ENCODE measurements around the gene BAX. TPM values are rescaled to one million over a fixed set of nuclear protein-coding genes. Genes with fewer than 3 reads are reported as not detected.

Gene BAX
- total and polyA plus RNA-seq, 8 donors: 20.3 to 48.1 (median 30.7) TPM

- Histone ChIP-seq H3K27me3 (no peaks in the 10 kb centered on the region), H3K36me3 (no peaks in the 10 kb centered on the region), H3K27ac (peak overlapping the region; percentile 44 to 93 (median 88)), H3K4me3 (peak overlapping the region; percentile 42 to 84 (median 64)), H3K4me1 (peaks cover 14 to 17% (median 15%) of the 10 kb centered on the region in 3 donors), H3K9me3 (no peaks in the 10 kb centered on the region)
- DNase-seq: peak in 2 of 6 donors; percentile 26 to 58
- TF ChIP-seq CTCF (IDR thresholded peaks at IDR 0.05): no peak
- FAIRE-seq: no peak
- 36 to 38% methylated on average over 19 of the region's 19 CpGs for WGBS, 2 donors
- ATAC-seq: peak in 1 of 4 donors; percentile 4
- intact Hi-C loops (cut with DNase I): loop anchor here in 2 of 3 donors (5.0 to 10.0 kb wide), 3 partner anchors 90 to 170 kb away; partner anchors contain the start of gene PPP1R15A (in 1 of the 2)
Measured at GRCh38 chr19:48964205-48965039, 9.7 kb downstream of the BAX start.

- 0% methylated on average over 47 to 52 of the region's 52 CpGs for WGBS, 2 donors
- peak within 1 kb of the TSS; percentile 42 to 84 (median 64) for H3K4me3 ChIP-seq
Measured at GRCh38 chr19:48965040-48965805, 10.5 kb downstream of the BAX start, which contains the start of gene FTL. FTL (plus strand) TSS chr19:48965309; CDS start chr19:48965508, 199 bp downstream.

GRCh38 chr19:48965806-48966540 is 11.3 kb downstream of the BAX start:
- no peaks in the 10 kb centered on the region for H3K9me3 ChIP-seq
- 10 to 11% methylated on average over 36 of the region's 36 CpGs for WGBS, 2 donors
- FAIRE-seq (no peak), ATAC-seq (peak; percentile 70 to 75 (median 70)), DNase-seq (peak; percentile 80 to 94 (median 86))
- H3K4me1 ChIP-seq: peaks cover 14 to 17% (median 15%) of the 10 kb centered on the region in 3 donors
- no peak for TF ChIP-seq CTCF (IDR thresholded peaks at IDR 0.05)
- H3K4me3 ChIP-seq: peak overlapping the region; percentile 42 to 84 (median 64)
- H3K36me3 ChIP-seq: no peaks in the 10 kb centered on the region
- no peaks in the 10 kb centered on the region for H3K27me3 ChIP-seq
- intact Hi-C loops (cut with DNase I): loop anchor here in 2 of 3 donors (5.0 to 10.0 kb wide), 3 partner anchors 91 to 171 kb away; partner anchors contain the start of gene PPP1R15A (in 1 of the 2)
- H3K27ac ChIP-seq: peak overlapping the region; percentile 77 to 93 (median 88)

More at GRCh38 chr19:48965040-48965805, 10.5 kb downstream of the BAX start, which contains the start of gene FTL:
- Histone ChIP-seq H3K36me3 (no peaks in the 10 kb centered on the region), H3K4me1 (peaks cover 14 to 17% (median 15%) of the 10 kb centered on the region in 3 donors), H3K9me3 (no peaks in the 10 kb centered on the region), H3K27me3 (no peaks in the 10 kb centered on the region), H3K27ac (peak within 1 kb of the TSS; percentile 77 to 93 (median 88))
- DNase-seq (peak; percentile 94 to 99 (median 96)), ATAC-seq (peak; percentile 86 to 89 (median 88)), FAIRE-seq (no peak)
- intact Hi-C loops (cut with DNase I): loop anchor here in 2 of 3 donors (5.0 to 10.0 kb wide), 3 partner anchors 90 to 170 kb away; partner anchors contain the start of gene PPP1R15A (in 1 of the 2)
- no peak for TF ChIP-seq CTCF (IDR thresholded peaks at IDR 0.05)

GRCh38 chr19:48966541-48967345 is 12.1 kb downstream of the BAX start:
- intact Hi-C loops (cut with DNase I): loop anchor here in 2 of 3 donors (5.0 to 10.0 kb wide), 3 partner anchors 92 to 172 kb away; partner anchors contain the start of gene PPP1R15A (in 1 of the 2)
- FAIRE-seq (no peak), DNase-seq (no peak), ATAC-seq (no peak)
- TF ChIP-seq CTCF (IDR thresholded peaks at IDR 0.05): no peak
- Histone ChIP-seq H3K4me3 (peak overlapping the region; percentile 42 to 84 (median 64)), H3K27me3 (no peaks in the 10 kb centered on the region), H3K4me1 (peaks cover 14 to 17% (median 15%) of the 10 kb centered on the region in 3 donors), H3K9me3 (no peaks in the 10 kb centered on the region), H3K27ac (peak overlapping the region in 2 of 4 donors; percentile 86 to 93), H3K36me3 (no peaks in the 10 kb centered on the region)
- 84 to 86% methylated on average over 10 of the region's 10 CpGs for WGBS, 2 donors

Data from pancreas (tissue), 10 donors.